Common myeloid progenitor, CD34-positive (primary cell): ENCODE results near the gene TPMT.

ENCODE experiments used
- CTCF ChIA-PET: fragments of 350-600 bp; sonication (Branson Sonifier 250); formaldehyde crosslinking; loops from one replicate; lab custom pipeline; 2021; ENCODE audit warnings: antibody characterized with exemption; lab: Charles Lee
- POLR2A ChIA-PET: fragments of 350-600 bp; sonication (Branson Sonifier 250); formaldehyde crosslinking; loops from one replicate; lab custom pipeline; 2021; ENCODE audit warnings: antibody characterized with exemption; lab: Charles Lee
- DNase-seq, 3 donors: peaks; one replicate each; pipeline versions ENCODE4 v3.0.0 to v3.0.0-alpha.2; 2013
- H3K27ac ChIP-seq, 2 experiments: 1 replicate in 1 of 2; 2 replicates in 1 of 2; pipeline ENCODE4 v1.7.0; 2013; ENCODE audit warnings: inconsistent platforms in 2 of 2, low read length in 2 of 2, mild to moderate bottlenecking in 2 of 2, low read depth in 1 of 2, moderate library complexity in 1 of 2; ENCODE audit not compliant: severe bottlenecking in 2 of 2, insufficient read depth in 1 of 2, poor library complexity in 1 of 2
- H3K27me3 ChIP-seq, 5 experiments: replicated peaks in 2 of 5; 1 replicate in 3 of 5; 2 replicates in 2 of 5; pipeline versions ENCODE4 v1.6.1 to v1.7.0; 2013; ENCODE audit warnings: low read length in 4 of 5, mild to moderate bottlenecking in 2 of 5, moderate library complexity in 2 of 5, inconsistent platforms in 1 of 5; ENCODE audit not compliant: insufficient read depth in 5 of 5, control insufficient read depth in 4 of 5
- H3K36me3 ChIP-seq, 4 experiments: 1 replicate in 2 of 4; 2 replicates in 2 of 4; pipeline versions ENCODE4 v1.6.1 to v1.7.0; 2013; ENCODE audit warnings: low read length in 3 of 4, control low read depth in 1 of 4, mild to moderate bottlenecking in 1 of 4; ENCODE audit not compliant: control insufficient read depth in 4 of 4, insufficient read depth in 4 of 4
- H3K4me1 ChIP-seq, 4 experiments: 1 replicate in 3 of 4; 2 replicates in 1 of 4; pipeline versions ENCODE4 v1.6.1 to v1.7.1; 2013; ENCODE audit warnings: low read length in 3 of 4, mild to moderate bottlenecking in 3 of 4, control low read depth in 1 of 4, inconsistent platforms in 1 of 4, moderate library complexity in 1 of 4; ENCODE audit not compliant: control insufficient read depth in 4 of 4, insufficient read depth in 4 of 4; ENCODE audit errors: control extremely low read depth in 1 of 4
- H3K4me3 ChIP-seq, 7 experiments: 1 replicate in 4 of 7; 2 replicates in 3 of 7; pipeline versions ENCODE4 v1.5.1 to v1.7.0; 2013; ENCODE audit warnings: mild to moderate bottlenecking in 7 of 7, low read length in 6 of 7, moderate library complexity in 6 of 7, inconsistent platforms in 2 of 7, low read depth in 2 of 7, control low read depth in 1 of 7; ENCODE audit not compliant: insufficient read depth in 4 of 7, control insufficient read depth in 1 of 7; ENCODE audit errors: extremely low read depth in 1 of 7
- H3K9me3 ChIP-seq, 5 experiments: 1 replicate in 4 of 5; 2 replicates in 1 of 5; pipeline versions ENCODE4 v1.6.1 to v1.7.1; 2013; ENCODE audit warnings: low read length in 4 of 5, mild to moderate bottlenecking in 2 of 5, inconsistent platforms in 1 of 5, low read depth in 1 of 5, moderate library complexity in 1 of 5; ENCODE audit not compliant: control insufficient read depth in 4 of 5, insufficient read depth in 2 of 5; ENCODE audit errors: control extremely low read depth in 1 of 5
- WGBS: methylation state at CpG from one replicate; pipeline ENCODE4 v1.1.5; 2013; ENCODE audit not compliant: insufficient coverage; 5-methylcytosine and 5-hydroxymethylcytosine counted together

TPMT gene

DNA sequence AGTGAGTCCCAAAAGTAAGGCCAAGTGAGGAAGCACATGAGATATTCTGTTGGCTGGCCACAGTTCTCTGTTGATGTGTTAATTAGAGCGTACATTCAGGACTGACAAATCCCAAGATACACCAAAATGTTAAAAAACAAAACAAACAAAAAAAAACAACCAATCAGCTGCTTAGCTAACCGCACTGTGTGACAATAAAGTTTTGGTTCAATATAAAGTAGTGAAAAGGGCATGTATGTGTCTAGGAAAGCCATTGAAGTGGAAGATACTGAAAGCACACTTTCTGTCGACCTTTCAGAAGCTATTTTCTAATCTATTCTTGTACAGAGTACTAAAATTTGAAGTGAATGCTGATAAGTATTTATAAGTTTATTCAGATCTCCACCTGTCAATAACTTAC, 58.5 kb downstream of the TPMT start:
- WGBS = no CpG with 5 or more reads among the region's 3 CpGs
- CTCF ChIA-PET = no interaction called here

GRCh38 chr6:18091382-18091781, 63.5 kb downstream of the TPMT start:
- CTCF ChIA-PET = no interaction called here

More for the DNA sequence above, 58.5 kb downstream of the TPMT start:
- Histone ChIP-seq H3K4me1 (peaks cover 0 to 7% (median 2%) of the 10 kb centered on the region in 4 experiments), H3K27me3 (no peaks in the 10 kb centered on the region), H3K36me3 (no peaks in the 10 kb centered on the region), H3K9me3 (no peaks in the 10 kb centered on the region), H3K4me3 (no peak overlapping the region), H3K27ac (no peak overlapping the region)
- POLR2A ChIA-PET = no interaction called here
- no peak for DNase-seq

DNA sequence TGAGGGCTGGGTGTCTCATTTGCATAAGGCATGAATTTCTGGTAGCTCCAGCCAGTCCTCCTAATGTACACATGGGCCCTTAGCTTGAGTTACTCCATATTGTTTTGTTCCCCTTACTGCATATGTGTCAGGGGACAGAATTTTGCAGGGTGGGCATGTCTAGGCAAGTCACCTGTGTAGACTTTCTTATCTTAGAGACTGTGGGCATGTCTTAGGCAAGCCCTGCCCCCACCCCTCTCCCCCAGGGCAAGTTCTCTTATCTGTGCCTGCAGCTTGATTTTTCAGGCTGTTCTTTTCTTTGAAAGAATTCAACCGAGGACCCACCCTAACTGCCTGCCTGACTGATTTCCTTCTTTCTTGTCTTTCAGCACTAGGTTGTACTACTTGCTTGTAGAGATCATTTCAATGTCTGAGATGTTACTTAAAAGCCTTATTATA, 64.5 kb downstream of the TPMT start:
- ChIA-PET CTCF (no interaction called here), POLR2A (interaction anchor here (0.7 kb wide), 1 partner anchor 783 kb away, joined by 3 read pairs; no protein-coding TSS in a partner anchor)
- no peak overlapping the region for H3K4me3 ChIP-seq
- H3K27me3 ChIP-seq = no peaks in the 10 kb centered on the region
- no peaks in the 10 kb centered on the region for H3K36me3 ChIP-seq
- H3K9me3 ChIP-seq = peaks cover 0 to 10% (median 0%) of the 10 kb centered on the region in 5 experiments
- H3K27ac ChIP-seq = no peak overlapping the region
- no peaks in the 10 kb centered on the region for H3K4me1 ChIP-seq
- DNase-seq = peak in 2 of 3 donors; percentile 14 to 47
- WGBS = no CpG with 5 or more reads among the region's 1 CpG

More at GRCh38 chr6:18091382-18091781, 63.5 kb downstream of the TPMT start:
- POLR2A ChIA-PET = no interaction called here
- no peak for DNase-seq
- peaks cover 0 to 10% (median 0%) of the 10 kb centered on the region in 5 experiments for H3K9me3 ChIP-seq
- H3K27me3 ChIP-seq = no peaks in the 10 kb centered on the region
- H3K4me3 ChIP-seq = no peak overlapping the region
- WGBS = 91% methylated on average over 1 of the region's 1 CpG
- H3K4me1 ChIP-seq = no peaks in the 10 kb centered on the region
- no peaks in the 10 kb centered on the region for H3K36me3 ChIP-seq
- H3K27ac ChIP-seq = no peak overlapping the region

DNA sequence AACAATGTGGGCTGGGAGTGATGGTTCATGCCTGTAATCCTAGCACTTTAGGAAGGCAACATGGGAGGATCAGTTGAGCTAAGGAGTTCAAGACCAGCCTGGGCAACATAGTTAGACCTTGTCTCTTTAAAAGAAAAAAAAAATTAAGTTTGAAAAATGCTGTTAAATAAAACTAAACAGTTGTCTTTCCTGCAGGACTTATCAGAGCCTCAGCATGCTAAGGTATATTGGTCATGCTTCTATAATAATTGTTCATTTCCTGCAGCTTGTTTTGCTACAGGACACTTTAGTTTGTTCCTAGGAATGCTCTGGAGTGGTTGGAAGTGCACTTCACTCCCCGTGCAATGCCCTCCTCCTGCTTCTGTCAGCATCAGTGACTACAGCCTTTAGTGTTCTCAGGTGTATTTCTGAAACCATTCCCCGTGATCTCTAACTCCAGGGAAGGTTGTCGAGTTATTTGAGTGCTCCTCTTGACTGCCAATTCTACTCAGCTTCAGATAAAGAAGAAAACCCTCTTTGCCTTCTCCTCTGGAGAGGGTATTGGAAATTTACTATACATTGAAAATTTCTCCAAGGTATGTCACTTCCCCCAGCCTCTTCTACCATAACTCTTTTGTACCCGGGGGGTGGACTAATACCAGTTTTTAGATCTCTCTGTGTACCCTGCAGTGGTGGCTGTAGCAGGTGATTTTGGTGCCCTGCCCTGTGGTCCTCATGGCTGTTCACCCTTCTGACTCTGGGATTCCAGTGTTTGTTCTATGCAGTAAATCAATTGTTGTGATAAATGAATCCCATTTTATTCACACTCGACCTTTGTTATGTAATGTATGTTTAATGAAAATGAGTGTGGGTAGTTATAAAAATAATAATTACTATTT, 66.2 kb downstream of the TPMT start:
- POLR2A ChIA-PET = interaction anchor here (0.6 kb wide), 1 partner anchor 124 kb away, joined by 3 read pairs; no protein-coding TSS in a partner anchor

DNA sequence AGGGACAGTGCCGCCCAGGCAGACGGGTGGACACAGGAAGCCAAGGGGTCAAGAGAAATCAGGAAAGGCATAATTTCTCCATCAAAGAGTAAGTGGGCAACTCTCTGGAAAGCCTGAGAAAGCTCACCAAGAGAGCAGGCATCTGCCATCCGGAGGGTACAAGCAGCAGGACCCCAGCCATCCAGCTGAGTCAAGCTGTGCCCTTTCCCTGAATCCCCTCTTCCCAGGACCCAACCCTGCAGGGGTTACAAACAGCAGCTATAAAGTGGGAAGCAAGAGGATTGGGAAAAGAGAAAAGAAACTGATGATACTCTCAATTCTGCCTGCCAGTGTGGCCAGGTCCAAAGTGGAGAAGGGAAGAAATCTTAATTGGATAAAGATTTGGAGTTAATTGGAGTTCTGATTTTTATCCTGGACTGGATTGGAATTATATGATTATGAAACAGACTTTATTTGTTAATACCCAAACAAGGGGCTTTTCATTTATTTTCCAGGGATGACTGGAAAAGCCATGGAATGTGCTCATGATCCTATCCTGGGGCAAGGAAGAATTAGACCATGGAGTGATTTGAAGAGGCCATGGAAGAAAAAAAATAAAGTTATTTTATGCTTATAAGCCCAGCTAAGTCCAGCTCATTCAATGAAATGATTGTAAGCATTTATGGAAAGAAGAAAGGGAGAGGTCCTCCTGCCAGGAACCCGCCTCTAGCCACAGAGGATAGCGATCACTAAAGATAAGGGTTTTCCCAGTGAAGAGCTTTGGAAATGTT, 67.3 kb downstream of the TPMT start:
- CTCF ChIA-PET = interaction anchor here (1.2 kb wide), 1 partner anchor 35 kb away, joined by 3 read pairs; the partner anchor contains the start of gene NHLRC1
- Histone ChIP-seq H3K36me3 (no peaks in the 10 kb centered on the region), H3K27ac (no peak overlapping the region), H3K27me3 (no peaks in the 10 kb centered on the region), H3K9me3 (peaks cover 0 to 10% (median 0%) of the 10 kb centered on the region in 5 experiments), H3K4me3 (no peak overlapping the region), H3K4me1 (no peaks in the 10 kb centered on the region)
- POLR2A ChIA-PET = no interaction called here
- 95% methylated on average over 5 of the region's 5 CpGs for WGBS
- no peak for DNase-seq

More for the DNA sequence above, 66.2 kb downstream of the TPMT start:
- H3K27ac ChIP-seq = no peak overlapping the region
- H3K4me1 ChIP-seq = no peaks in the 10 kb centered on the region
- DNase-seq = no peak
- WGBS = 100% methylated on average over 3 of the region's 5 CpGs
- CTCF ChIA-PET = no interaction called here
- H3K4me3 ChIP-seq = no peak overlapping the region
- peaks cover 0 to 10% (median 0%) of the 10 kb centered on the region in 5 experiments for H3K9me3 ChIP-seq
- no peaks in the 10 kb centered on the region for H3K27me3 ChIP-seq
- H3K36me3 ChIP-seq = no peaks in the 10 kb centered on the region

DNA sequence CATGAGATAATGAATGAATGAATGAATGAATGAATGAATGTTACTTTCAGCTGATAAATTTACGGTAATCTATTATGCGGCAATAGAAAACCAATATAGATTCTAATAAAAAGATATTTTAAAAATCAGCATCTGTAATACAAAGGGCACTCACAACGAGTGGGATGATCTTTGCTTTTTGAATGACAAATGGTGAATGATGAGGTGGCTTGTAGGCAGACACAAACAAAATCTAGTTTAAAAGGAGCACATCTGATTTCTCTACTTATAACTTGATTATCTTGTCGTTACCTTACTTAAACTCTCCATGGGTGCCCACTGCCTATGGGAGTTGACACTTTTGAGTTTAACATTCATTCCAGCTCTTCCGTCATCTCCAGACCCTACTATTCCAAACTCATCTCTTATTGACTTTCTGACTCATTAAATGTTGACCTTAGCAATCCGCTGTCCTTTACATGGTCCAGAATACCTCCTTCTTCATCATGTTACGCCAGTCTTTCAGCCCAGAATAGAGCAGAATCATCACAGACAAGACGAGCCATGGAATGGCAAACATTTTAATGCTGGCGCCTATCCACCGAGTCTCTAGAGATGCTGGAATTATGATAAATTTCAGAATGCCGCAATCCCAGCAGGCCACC, 73.7 kb downstream of the TPMT start:
- Histone ChIP-seq H3K4me1 (no peaks in the 10 kb centered on the region), H3K27ac (no peak overlapping the region), H3K27me3 (no peaks in the 10 kb centered on the region), H3K36me3 (no peaks in the 10 kb centered on the region), H3K9me3 (peaks cover 0 to 1% (median 0%) of the 10 kb centered on the region in 5 experiments), H3K4me3 (no peak overlapping the region)
- CTCF ChIA-PET = interaction anchor here (0.6 to 0.9 kb wide), 2 partner anchors 12 to 92 kb away, joined by 3 read pairs; no protein-coding TSS in a partner anchor
- DNase-seq = no peak
- WGBS = 94% methylated on average over 8 of the region's 11 CpGs
- POLR2A ChIA-PET = no interaction called here
